ENCODE measurements around the gene C1orf198. TPM values are rescaled to one million over a fixed set of nuclear protein-coding genes. Genes with fewer than 3 reads are reported as not detected.

C1orf198 gene
- total RNA-seq, 1 experiment from 2014 or later, result 83.4 TPM

GRCh38 chr1:230833511-230833910 is 34.8 kb downstream of the C1orf198 start:
- no peak for DNase-seq (ENCODE audit: low read depth)

- DNase-seq (ENCODE audit: low read depth), result peak; percentile 10
Observed at GRCh38 chr1:230832476-230832875, 35.8 kb downstream of the C1orf198 start.

- DNase-seq (ENCODE audit: low read depth), result no peak
Observed at GRCh38 chr1:230831771-230832170, 36.5 kb downstream of the C1orf198 start.

- DNase-seq (ENCODE audit: low read depth), result no peak
Observed at GRCh38 chr1:230828421-230828820, 39.9 kb downstream of the C1orf198 start.

GRCh38 chr1:230827801-230828200 is 40.5 kb downstream of the C1orf198 start:
- no peak for DNase-seq (ENCODE audit: low read depth)

- peak; percentile 83 for DNase-seq (ENCODE audit: low read depth)
Observed at GRCh38 chr1:230827081-230827681, 41.1 kb downstream of the C1orf198 start.

GRCh38 chr1:230826166-230826875 is 42.0 kb downstream of the C1orf198 start:
- DNase-seq (ENCODE audit: low read depth), result no peak

GRCh38 chr1:230825761-230826160 is 42.6 kb downstream of the C1orf198 start:
- no peak for DNase-seq (ENCODE audit: low read depth)

- peak; percentile 88 for DNase-seq (ENCODE audit: low read depth)
Observed at GRCh38 chr1:230824919-230825721, 43.2 kb downstream of the C1orf198 start.

GRCh38 chr1:230824551-230824918 is 43.8 kb downstream of the C1orf198 start:
- DNase-seq (ENCODE audit: low read depth), result peak; percentile 69

GRCh38 chr1:230823931-230824381 is 44.4 kb downstream of the C1orf198 start:
- DNase-seq (ENCODE audit: low read depth), result no peak

- DNase-seq (ENCODE audit: low read depth), result no peak
Observed at GRCh38 chr1:230823426-230823825, 44.9 kb downstream of the C1orf198 start.

GRCh38 chr1:230822092-230822581 is 46.2 kb downstream of the C1orf198 start:
- DNase-seq (ENCODE audit: low read depth), result no peak

- no peak for DNase-seq (ENCODE audit: low read depth)
Observed at GRCh38 chr1:230821346-230821745, 47.0 kb downstream of the C1orf198 start.

- DNase-seq (ENCODE audit: low read depth), result no peak
Observed at GRCh38 chr1:230820568-230820967, 47.8 kb downstream of the C1orf198 start.

GRCh38 chr1:230819976-230820375 is 48.3 kb downstream of the C1orf198 start:
- DNase-seq (ENCODE audit: low read depth), result no peak

- DNase-seq (ENCODE audit: low read depth), result no peak
Observed at GRCh38 chr1:230818901-230819300, 49.4 kb downstream of the C1orf198 start.

- no peak for DNase-seq (ENCODE audit: low read depth)
Observed at GRCh38 chr1:230818367-230818766, 50.0 kb downstream of the C1orf198 start.

GRCh38 chr1:230816018-230816417 is 52.3 kb downstream of the C1orf198 start:
- no peak for DNase-seq (ENCODE audit: low read depth)

GRCh38 chr1:230814949-230815692 is 53.2 kb downstream of the C1orf198 start:
- no peak for DNase-seq (ENCODE audit: low read depth)

- no peak for DNase-seq (ENCODE audit: low read depth)
Observed at GRCh38 chr1:230812568-230812967, 55.8 kb downstream of the C1orf198 start.
